HS-27A (cell line): ENCODE measurements around the gene GALNTL6.

Experiments
- DNase-seq: peaks from one replicate; pipeline ENCODE4 v3.0.0-alpha.2; 2012; ENCODE audit warnings: low read depth, missing footprints

Gene GALNTL6

DNA sequence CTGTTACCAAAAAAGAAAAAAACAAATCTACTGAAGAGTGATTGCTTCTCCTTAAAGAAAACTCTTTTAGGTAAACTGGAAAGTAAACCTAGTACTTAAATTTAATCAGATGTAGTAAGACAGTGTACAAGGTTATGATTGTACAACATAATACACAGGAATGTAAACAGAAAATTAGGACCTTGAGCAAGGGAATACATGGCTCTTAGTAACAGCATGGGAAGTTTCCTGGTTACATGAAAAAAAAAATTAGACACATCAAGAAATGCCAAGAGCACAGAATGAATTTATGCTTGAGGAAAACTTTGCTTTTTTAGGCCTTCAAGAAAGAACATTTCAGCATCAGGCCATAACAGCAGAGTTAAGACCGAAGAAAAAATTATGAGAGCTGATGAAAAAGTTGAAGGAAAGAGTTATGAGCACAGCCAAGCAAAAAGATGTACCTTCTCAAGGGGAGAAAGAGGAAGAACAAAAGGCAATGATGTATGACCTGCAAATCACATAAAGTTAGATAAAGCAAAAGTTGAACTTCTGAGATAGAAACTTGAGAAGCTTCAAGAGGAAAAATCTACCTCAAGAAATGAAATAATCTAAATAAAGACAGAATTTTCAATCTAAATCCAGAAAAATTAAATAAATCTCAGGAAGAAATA lies 311.6 kb downstream of the GALNTL6 start:
- DNase-seq = no peak

DNA sequence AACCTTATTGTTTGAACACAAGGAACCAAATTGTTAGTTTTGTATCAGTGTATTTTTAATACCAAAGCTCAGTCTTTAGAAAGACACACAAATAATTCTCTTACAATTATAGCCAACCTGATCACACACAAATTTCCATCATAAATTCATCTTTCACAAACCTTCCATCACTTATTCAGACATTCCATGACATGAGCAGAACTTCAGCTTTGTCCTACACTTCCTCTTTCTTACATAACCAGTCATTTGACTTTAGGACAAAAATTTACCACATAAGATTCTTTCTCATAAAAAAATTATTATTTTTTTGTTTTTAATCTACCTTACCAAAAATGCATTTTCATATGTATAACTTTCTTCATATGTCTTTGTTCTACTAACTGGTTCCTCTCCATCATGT lies 312.2 kb downstream of the GALNTL6 start:
- no peak for DNase-seq

DNA sequence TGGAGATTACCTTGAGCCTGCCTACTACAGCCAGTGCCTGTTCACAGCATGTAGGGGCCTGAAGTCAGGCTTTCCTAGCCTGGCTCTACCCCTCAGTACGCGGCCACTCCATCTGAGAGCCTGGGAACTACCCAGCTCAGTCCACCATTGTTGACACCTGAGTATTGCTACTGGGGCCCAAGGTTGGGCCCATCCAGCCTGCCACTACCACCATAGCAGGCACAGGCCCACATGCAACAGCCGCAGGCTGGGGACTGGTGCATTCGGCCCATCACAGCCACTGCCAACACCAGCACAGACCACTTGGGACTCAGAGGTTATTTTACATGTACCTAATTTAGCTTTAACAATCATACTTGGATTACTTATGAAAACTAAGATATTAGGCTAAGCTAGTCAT lies 314.0 kb downstream of the GALNTL6 start:
- no peak for DNase-seq

DNA sequence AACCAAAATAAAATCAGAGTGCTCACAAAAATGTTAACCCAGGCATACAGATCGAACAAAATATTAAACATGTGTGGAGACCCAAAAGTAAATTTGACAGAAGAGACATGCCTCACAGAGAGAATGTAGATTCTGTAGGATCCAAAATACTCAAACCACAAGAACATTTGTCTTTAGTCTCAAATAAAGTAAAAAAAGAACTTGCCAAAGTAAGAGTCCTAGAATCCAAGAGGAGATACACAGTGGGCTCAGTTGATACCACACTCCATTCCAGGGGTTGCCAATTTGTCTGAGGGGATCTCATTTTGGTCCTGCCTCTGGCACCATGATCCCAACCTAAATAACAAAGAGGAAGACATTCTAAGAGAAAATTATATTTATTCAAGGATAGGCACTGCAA lies 316.4 kb downstream of the GALNTL6 start:
- no peak for DNase-seq

DNA sequence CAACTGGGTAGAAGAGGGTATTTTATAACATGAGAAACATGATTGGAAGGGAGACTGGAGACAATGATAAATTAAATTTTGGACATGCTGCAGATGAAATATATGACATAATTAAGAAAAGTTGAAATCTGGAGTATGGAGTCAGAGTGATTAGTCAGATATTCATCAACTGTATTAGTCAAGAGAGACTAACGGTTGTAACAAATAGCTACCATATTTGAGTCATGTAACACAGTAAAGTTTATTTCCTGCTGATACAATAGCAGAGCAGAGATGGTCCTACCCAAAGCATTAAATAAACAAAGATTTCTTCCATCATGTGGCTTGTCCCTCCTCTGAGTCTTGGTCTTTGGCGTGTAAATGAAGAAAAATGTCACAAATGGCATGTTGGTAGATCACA lies 321.3 kb downstream of the GALNTL6 start:
- no peak for DNase-seq

DNA sequence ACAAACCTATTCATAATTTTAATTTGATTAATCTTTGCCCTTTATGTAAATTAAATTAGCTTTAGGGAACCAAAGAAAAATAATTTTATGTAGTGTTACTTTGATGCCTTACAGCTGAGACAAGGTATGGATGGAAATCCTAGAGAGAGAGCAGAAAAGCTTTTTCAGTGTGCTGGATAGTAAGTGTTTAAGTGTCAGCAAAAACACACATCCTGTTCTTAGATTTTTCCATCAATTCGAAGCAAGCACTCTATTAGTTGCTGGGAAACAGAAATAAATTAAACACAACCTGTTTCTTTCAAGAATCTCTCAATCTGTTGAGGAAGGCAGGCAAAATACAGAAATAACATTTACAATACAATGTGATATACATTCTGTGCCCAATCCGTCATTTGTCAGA lies 327.8 kb downstream of the GALNTL6 start:
- no peak for DNase-seq

DNA sequence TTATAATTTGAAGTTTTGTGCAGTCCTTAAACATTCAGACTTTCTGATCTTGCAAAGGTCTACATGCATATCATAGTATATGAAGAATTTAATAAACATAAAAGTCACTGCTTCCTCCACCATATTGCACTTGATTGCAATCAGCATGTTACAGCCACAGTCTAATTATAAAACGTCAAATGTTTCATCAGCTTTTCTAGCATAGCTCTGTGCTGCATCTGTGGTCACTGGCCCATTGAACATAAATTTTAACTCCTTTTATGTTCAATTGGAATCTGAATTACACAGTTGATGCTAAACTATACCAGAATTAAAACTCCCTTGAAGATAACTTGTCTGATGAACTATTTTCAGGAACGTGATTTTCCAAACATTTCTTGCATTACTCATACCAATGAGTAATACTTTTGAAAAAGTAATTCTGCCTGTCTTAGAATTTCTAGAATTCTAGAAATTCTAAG lies 329.1 kb downstream of the GALNTL6 start:
- no peak for DNase-seq

DNA sequence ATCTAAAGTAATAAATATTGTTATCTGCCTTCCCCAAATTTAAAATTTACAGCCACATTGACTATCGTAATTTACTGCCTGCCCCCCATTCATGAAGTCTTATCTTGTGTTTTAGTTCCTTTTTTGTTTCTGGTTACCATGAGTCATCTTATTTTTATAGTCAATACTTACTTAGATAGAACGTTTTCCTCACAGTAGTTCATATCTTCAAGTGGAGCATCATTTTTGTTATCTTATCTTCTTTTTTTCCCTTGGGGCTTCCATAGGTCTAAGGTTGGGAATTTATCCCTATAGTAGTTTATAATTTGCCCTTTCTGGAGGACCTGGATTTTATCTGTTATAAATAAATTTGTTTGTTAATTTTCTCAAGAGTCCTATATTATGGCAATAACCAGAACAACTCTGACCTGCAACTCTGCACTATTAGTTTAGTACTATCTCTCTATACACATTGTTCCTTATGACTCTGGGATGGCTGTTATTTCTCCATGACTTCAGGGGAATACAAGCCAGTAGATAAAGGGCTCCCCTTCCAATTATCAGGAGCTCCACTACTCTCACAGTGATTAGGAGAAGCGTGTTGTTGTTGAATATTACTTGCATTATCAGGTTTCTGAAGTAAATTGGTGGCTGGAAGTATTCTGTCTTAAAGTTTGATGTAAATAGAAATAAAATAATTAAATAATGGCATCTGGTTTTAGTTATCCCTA lies 330.6 kb downstream of the GALNTL6 start:
- no peak for DNase-seq

DNA sequence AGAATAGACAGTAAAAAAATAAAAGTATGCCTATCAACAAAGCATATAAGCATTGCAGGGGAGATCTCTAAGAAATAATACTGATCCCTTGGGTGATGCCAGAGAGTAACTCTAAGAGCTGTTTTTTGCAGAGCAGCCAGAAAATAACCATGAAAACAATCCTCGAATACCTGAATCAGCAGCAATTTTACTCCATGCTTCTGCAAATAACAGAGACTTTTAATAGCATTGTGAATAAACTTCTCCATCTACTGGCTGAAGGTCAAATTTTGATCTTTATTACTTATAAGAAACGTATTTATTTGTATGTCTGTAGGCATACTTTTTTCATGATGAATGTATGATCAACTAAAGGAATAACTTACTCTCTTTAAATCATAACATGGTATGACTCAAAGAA lies 334.5 kb downstream of the GALNTL6 start:
- no peak for DNase-seq

DNA sequence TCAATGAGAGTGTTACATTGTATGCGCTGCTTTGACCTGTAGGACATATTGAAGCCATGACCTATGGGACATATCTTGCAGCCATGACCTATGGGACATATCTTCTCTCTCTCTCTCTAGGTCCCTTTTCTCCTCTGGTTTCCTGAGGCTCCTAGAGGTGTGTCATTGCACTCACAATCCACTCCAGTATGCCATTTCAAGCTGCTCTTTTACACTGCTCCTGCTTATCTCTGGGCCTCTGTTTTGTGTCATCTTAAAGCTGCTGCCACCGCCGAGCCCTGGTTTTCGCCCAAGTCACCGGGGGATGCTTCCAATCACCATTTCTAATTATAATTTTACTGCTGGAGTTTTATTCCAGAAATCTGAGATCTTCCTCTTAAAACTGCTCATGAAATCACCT lies 336.1 kb downstream of the GALNTL6 start:
- no peak for DNase-seq

DNA sequence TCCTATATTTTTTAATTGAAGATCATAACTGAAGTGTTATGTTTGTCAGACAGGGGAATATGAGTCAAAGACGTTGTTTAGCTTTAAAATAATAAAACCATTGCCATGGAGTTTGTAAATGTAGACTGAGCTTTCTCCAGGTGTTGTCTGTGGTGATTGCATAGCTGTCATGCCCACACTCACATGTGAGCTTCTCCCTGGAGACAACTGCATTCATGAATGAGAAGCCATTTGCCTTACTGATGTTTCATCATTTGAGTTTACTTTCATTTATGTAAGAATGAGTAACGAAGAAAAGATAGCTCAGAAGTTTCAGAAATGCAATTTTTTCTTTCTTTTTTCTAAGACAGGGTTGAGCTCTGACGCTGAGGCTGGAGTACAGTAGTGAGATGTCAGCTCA lies 339.1 kb downstream of the GALNTL6 start:
- DNase-seq = no peak

DNA sequence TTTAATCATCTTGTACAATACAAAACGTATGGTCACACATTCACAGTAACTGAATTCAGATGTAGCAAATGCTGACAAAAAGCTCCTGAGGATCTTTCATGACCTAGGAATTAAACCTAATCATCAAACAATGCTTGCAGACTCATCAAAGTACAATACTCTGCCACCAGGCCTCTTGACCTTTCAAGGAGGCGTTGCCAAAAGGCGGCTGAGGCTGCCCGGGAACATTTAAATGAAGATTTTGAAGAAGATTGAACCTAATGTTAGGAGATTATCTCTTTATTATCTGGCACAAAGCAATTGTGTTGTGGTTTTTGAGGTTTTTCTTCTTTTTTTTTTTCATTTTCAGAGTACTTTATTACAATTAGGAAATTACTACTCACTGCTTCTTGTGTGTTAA lies 340.5 kb downstream of the GALNTL6 start:
- no peak for DNase-seq

DNA sequence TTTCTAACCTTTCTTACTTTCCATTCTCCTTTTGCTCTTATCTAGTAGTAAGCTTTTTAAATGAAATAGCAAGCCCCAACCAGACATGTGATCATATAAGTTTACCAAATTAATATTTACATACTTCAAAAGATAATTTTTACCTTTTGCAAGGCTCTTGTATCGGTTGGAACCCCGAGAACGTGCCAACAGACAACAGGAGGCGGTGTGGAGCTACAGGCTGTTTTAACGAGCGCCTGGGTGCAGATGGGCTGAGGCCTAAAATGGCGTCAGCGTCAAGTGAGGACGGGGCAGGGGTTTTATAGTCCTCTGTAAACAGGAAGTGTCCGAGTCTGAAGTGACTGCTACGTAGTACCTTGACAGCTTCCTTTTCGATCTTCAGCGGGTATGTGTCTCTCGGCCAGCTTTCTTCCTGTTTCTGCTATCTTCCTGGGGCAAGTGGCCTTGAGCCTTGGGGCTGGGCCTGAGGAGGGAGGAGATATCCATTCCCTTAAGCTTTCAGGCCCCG lies 342.7 kb downstream of the GALNTL6 start:
- DNase-seq = no peak

DNA sequence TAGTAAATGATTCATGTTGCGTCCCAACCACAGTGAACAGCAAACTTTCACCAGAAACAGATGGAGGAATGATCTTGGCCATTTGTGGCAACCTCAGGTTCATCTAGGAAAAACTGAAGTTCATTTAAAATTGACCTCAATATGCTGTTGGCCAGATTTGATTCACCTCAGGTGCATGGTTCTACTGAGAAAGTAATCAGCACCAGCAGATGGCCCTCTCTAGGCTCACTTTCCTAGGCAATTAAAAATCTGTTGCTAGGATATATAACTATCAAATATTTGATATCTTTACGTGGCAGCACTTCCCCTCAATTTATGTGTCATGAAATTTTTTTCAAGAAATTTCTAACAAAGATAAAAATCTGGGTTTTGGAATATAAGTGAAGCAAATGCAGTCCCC lies 344.7 kb downstream of the GALNTL6 start:
- no peak for DNase-seq

DNA sequence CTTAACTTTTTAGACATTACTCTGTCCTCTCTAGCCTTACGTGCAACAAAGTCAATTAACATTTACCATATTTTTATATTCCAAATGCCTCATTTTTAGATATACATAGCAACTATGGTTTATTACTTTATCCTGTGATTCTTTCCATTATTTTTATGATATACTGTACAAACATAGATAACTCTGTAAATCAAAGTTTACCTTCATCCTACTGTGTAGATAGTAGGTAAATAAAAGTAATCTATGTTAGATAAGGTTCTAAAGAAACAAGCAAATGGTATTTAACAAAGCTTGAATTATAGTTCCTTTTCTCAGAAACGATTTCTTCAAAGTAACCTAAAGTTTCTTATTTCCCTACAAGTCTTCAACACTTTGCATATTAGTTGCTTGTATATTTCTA lies 350.0 kb downstream of the GALNTL6 start:
- DNase-seq = no peak

DNA sequence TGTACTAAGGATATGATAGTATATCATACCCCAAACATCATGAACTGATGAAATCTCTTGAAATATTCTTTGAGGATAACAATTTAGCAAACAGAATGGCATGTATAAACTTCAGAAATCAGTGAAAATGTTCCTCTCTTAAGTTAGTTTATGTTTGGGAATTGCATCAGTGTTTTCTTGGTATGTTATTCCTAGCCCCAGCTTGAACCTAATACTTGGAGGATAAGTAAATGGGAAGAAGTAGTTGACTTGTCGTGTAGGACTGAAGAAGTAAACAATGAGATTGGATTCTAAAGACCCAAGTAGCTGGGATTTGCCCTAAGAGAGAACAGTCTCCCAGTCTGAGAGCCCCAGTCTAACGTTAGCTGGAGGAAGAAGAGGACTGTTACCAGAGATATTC lies 355.7 kb downstream of the GALNTL6 start:
- no peak for DNase-seq

DNA sequence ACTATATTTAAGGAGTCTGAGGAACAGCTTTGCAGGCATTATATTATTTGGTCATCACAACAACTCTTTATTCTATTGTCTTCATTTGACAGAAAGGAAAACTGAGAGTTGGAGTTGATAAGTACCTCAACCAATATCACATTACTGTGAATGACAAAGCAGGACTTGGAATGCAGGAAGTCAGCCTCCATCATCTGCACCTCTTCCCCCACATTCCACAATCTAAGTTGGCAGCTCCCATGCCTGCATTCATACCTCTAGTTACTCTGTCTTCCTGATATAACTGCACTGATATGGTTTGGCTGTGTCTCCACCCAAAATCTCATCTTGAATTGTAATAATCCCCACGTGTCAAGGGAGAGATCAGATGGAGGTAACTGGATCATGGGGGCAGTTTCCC lies 356.7 kb downstream of the GALNTL6 start:
- no peak for DNase-seq

DNA sequence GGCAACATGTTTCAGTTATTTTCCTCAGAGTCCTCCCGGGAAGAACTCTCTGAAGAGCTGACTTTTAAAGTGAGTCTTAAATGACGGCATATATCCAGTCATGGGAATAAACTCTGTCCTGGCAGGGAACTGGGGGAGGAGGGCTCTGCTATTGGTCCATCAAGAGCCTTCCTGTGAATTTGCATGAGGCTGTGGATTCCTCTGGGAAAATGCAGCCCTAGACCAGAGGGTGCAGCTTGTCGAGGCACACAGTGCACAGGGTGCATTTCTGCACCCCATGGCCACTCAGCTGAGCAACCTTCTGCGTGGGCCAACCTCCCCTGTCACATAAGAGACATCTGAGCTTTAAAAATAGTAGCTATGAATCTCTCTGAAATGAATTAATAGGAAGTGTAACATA lies 360.0 kb downstream of the GALNTL6 start:
- DNase-seq = no peak

DNA sequence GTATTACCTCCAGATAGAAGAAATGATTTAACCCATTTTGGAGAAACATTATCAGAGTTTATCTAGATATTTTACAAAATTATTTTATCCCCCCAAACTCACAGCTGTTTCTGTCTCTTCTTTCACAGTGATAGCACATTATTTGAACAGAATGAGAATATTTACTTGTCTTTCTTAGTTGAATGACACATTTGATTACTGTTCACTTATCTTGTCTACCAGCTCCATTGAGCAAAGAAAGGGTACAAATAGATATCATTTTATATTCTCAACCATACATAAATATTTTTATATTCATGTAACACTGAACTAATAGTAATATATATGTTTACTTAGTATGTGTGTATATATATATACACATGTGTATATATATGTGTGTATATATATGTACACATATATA lies 364.2 kb downstream of the GALNTL6 start:
- DNase-seq = no peak

DNA sequence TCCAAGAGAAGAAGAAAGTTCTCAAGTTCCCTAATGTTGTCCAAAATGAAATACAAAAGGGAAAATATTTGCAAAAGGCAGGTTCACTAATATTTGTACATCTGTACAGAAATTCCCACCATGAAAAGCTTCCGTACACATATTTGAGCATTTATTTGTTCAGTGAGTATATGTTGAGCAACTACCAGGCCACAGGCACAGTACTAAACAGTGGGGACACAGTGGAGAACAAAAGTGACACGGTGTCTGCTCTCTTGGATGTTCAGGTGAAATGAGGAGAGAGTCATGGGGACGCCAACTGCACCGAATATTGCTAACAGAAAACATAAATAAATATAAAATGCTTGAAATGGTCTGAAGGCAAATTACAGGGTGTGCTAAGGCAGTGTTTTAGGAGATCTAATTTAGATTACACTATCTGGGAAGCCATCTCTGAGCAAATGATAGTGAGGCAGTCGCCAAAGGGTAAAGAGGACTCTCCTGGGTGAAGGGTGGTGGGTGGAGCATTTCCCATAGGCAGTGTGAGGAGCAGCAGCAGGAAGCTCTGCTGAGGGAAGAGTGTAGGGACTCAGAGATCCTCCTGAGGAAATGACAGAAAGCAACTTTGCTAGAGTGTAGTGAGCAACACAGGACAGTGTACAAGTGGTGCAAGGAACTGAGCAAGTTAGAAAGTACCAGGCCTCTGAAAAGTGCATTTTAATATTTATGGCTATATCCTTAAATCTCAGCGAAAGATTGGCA lies 375.2 kb downstream of the GALNTL6 start:
- no peak for DNase-seq

DNA sequence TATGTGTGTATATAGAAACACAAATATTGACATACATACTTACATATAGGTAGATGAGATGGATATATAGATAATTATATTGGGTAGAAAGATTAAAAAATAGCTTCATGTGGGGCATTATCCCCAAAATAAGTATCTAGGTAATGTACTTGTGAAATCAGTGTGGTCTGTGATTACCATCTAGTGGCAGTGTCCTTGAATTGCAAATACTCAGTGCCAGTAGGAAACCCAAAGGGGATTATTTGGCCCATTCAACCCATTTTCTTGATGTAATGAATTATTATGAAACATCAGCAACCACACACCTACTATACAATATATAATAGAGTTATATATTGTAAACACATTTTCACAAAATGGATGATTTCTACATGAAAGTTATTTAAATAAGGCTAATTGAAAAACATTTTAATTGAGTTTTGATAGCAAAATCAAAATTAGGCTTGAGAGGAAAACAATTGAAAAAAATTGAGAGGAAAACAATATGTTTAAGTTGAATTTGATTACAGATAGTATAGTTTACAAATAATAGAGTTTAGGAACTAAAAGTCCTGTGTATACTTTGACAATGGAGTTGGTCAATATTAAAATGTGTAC lies 389.4 kb downstream of the GALNTL6 start:
- peak; percentile 2 for DNase-seq

DNA sequence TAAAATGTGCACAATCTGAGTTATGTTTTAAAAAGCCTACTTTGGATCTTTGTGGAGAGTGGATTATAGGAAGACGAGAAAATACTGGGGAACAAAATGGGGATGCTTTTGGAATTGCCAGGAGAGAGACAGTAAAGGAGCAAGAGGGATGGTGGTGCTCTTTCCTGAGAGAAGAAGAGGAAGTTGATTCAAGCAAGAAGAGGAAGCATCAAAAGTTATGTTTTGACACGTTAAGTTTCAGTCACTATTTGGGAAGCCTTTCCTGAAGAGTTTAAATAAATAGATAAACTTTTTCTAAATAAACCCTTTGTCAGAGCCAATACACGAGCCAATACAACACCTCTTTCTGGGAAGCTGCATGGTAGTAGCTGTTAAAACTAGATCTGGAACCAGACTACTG lies 394.1 kb downstream of the GALNTL6 start:
- DNase-seq = no peak

DNA sequence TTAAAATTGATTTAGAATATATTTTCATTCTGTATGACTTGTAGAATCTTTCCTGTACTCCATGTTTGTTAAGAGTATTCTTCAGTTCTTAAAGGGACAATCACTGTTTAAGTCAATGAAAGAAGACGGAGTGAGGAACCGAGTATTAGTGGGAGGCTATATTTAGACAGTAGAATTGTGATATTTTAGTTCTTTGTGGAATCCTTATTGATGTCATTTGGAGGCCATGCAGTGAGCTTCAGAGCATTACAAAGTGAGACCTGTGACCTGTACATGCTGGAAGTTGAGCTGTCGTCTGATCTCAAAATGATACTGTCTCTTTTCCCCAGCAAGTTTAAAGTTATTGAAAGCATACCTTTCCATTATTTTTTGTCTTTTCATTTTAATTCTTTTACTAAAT lies 394.7 kb downstream of the GALNTL6 start:
- DNase-seq = no peak
